T-helper 1 cell treated with Interleukin-12 subunit alpha and Interleukin-12 subunit beta and Interleukin-4 antibody, amounts not matched to agents 30 ng/mL and 1 ng/mL, for 36 hours (primary cell): ENCODE data around the gene FASTKD1. TPM values are rescaled to one million over a fixed set of nuclear protein-coding genes. Genes with fewer than 3 reads are reported as not detected.

Experiments used
- intact Hi-C: fragments of 100-400 bp; cut with micrococcal nuclease; formaldehyde crosslinking; loops from one replicate; pipeline ENCODE4 v1.15.1; 2024
- total RNA-seq: library from RNA; stranded (reverse); gene quantifications from 2 replicates; pipeline ENCODE4 v1.2.3, GENCODE V29; 2022

The FASTKD1 gene
- total RNA-seq, 1 donor from 2014 or later = 35.9 TPM

DNA sequence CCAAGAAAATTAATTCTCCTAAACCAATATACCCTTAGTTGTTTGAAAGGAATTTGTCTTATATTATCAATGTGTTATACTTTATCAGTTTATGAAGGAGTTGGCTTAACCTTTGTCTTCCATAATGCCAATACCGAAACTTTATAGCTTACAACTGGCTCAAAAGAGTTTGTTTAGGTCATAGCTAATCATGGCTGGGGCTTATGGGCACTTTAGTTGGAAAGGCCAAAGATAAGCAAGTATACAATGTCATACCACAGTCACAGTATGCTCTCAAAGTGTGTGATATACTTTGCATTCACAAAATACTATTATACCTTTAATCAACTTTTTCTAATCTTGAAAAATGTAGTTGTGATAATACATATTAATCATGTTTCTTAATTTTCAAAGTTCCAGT lies 61.8 kb downstream of the FASTKD1 start:
- intact Hi-C loops = no loop called here

- intact Hi-C loops = no loop called here
Measured at GRCh38 chr2:169510496-169510895, 63.2 kb downstream of the FASTKD1 start.

DNA sequence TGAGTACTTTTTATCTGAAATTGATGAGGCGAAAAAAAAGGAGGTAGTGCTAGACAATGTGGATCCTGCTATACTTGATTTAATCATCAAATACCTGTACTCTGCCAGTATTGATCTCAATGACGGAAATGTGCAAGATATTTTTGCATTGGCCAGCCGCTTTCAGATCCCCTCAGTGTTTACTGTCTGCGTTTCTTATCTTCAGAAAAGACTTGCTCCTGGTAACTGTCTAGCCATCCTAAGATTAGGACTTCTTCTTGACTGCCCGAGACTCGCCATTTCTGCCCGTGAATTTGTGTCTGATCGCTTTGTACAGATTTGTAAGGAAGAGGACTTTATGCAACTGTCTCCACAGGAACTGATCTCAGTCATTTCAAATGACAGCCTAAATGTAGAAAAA lies 63.7 kb downstream of the FASTKD1 start:
- intact Hi-C loops = no loop called here

GRCh38 chr2:169509298-169509885 lies 64.3 kb downstream of the FASTKD1 start, which contains the start of gene KLHL41:
KLHL41 (plus strand) TSS chr2:169509702; CDS start chr2:169509779, 77 bp downstream.
- intact Hi-C loops = no loop called here

DNA sequence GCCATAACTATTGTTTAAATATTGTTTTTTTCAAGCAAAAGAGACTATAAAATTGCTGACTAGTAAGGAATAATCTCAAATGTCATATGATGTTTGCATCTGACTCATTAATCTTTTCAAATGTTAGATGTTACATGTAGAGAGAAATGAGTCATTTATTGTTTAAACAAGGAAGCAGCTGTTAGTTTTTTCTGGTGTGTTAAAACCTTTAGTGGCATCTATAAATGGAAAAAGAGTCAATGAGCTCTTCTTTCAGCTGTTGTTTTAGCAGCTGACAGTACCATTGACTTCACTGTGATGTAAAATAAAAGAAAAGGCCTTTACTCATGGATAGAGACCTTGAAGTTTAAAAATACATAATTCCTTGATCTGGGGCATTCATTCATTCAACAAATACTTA lies 66.0 kb downstream of the FASTKD1 start:
- intact Hi-C loops = no loop called here

- intact Hi-C loops = no loop called here
Measured at GRCh38 chr2:169504651-169505050, 69.0 kb downstream of the FASTKD1 start.

GRCh38 chr2:169495310-169495928 lies 78.2 kb downstream of the FASTKD1 start:
- intact Hi-C loops = no loop called here

GRCh38 chr2:169493360-169493759 lies 80.3 kb downstream of the FASTKD1 start:
- intact Hi-C loops = no loop called here

GRCh38 chr2:169491378-169491777 lies 82.3 kb downstream of the FASTKD1 start:
- intact Hi-C loops = no loop called here

DNA sequence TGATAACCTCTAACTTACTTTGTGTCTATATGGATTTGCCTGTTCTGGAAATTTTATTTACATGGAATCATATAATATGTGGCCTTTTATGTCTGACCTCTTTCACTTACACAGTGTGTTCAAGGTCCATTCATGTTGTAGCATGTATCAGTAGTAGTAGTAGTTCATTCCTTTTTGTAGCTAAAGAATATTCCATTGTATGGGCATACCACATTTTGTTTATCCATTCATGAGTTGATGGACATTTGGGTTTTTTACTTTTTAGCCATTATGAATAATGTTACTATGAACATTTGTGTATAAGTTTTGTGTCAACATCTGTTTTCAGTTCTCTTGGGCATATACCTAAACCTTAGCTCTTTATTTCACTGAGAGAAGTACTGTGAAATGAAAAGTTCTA lies 82.8 kb downstream of the FASTKD1 start:
- intact Hi-C loops = no loop called here

- intact Hi-C loops = no loop called here
Measured at GRCh38 chr2:169486487-169486886, 87.2 kb downstream of the FASTKD1 start.

DNA sequence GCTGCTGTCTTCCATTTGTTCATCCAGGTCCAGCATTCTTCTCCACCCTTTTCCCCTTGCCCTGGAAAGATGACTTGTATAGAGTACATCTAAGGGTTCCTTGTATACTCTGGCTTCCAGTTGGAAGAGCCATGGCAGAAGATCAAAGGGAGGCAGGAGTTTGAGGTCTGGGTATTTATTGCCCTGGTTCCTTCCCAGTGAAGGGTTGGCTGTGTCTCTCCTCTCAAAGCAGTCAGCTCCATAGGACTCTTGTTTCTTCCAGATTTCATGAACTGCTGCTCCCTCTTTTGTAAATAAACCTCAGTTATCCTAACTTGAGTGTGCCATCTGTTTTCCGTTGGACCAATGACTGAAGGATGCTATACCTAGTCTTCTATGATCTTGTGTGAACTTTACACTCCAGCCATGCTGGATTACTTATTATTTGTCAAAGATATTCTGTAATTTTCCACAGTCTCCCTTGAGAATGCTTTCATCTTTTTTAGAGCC lies 88.0 kb downstream of the FASTKD1 start:
- intact Hi-C loops = no loop called here

- intact Hi-C loops = no loop called here
Measured at GRCh38 chr2:169480079-169480465, 93.6 kb downstream of the FASTKD1 start.

Other genes with a start within 250 kb of the FASTKD1 start
- 0.07 TPM in 1 of 2 replicates, not detected in the other for gene LRP2, start 211.3 kb downstream of the FASTKD1 start, total RNA-seq
- gene BBS5, start 94.4 kb downstream of the FASTKD1 start, total RNA-seq = 2.2 and 2.3 TPM in 2 replicates
- gene KLHL41, start 64.2 kb downstream of the FASTKD1 start, total RNA-seq = not detected in 2 replicates
- 52.3 and 60.2 TPM in 2 replicates for gene PPIG, start 10.5 kb upstream of the FASTKD1 start, total RNA-seq
- gene CFAP210, start 120.5 kb upstream of the FASTKD1 start, total RNA-seq = not detected in 2 replicates
- gene PHOSPHO2, start 120.6 kb upstream of the FASTKD1 start, total RNA-seq = 2.1 and 3.0 TPM in 2 replicates
- gene KLHL23, start 160.0 kb upstream of the FASTKD1 start, total RNA-seq = 4.8 and 5.3 TPM in 2 replicates
- 82.4 and 86.4 TPM in 2 replicates for gene SSB, start 225.0 kb upstream of the FASTKD1 start, total RNA-seq